SK-N-SH treated with all-trans-retinoic acid at 6 μM for 48 hours (cell line): ENCODE data around the gene CLNS1A.

ENCODE experiments used
- ATAC-seq: fragments of 200-7000 bp; cut with Tn5 transposase; 3 replicates; pipeline ENCODE4 v1.9.1; 2020; ENCODE audit warnings: mild to moderate bottlenecking, moderate library complexity
- ARNTL ChIP-seq: fragments of 450-650 bp; formaldehyde crosslinking; IDR thresholded peaks from 2 replicates; pipeline ENCODE4 v1.5.0; 2020; ENCODE audit warnings: low read depth, mild to moderate bottlenecking, moderate library complexity, borderline replicate concordance
- BACH2 ChIP-seq: fragments of 250-450 bp; sonication (Bioruptor Pico); IDR thresholded peaks from 2 replicates; pipeline ENCODE4 v1.9.0; 2021; ENCODE audit warnings: mild to moderate bottlenecking, borderline replicate concordance
- CSDC2 ChIP-seq: fragments of 250-450 bp; sonication (Bioruptor Pico); IDR thresholded peaks from 2 replicates; pipeline ENCODE4 v1.5.0; 2020; ENCODE audit warnings: mild to moderate bottlenecking, moderate library complexity
- ESRRG ChIP-seq: fragments of 250-450 bp; sonication (Bioruptor Pico); IDR thresholded peaks from 2 replicates; pipeline ENCODE4 v1.6.1; 2021; ENCODE audit warnings: mild to moderate bottlenecking
- GLIS3 ChIP-seq: fragments of 250-450 bp; sonication (Bioruptor Pico); IDR thresholded peaks from 2 replicates; pipeline ENCODE4 v1.5.0; 2020; ENCODE audit warnings: mild to moderate bottlenecking, moderate library complexity
- ISL1 ChIP-seq: fragments of 250-450 bp; sonication (Bioruptor Pico); IDR thresholded peaks from 2 replicates; pipeline ENCODE4 v2.1.2; 2022; ENCODE audit warnings: mild to moderate bottlenecking, moderate library complexity
- OSR1 ChIP-seq: fragments of 250-450 bp; sonication (Bioruptor Pico); IDR thresholded peaks from 2 replicates; pipeline ENCODE4 v1.8.0; 2022; ENCODE audit warnings: moderate library complexity, mild to moderate bottlenecking, inconsistent platforms
- PATZ1 ChIP-seq: fragments of 250-450 bp; sonication (Bioruptor Pico); IDR thresholded peaks from 2 replicates; pipeline ENCODE4 v1.8.0; 2020; ENCODE audit warnings: mild to moderate bottlenecking, moderate library complexity, borderline replicate concordance
- PPARA ChIP-seq: fragments of 250-450 bp; sonication (Bioruptor Pico); IDR thresholded peaks from 2 replicates; pipeline ENCODE4 v1.5.0; 2020; ENCODE audit warnings: mild to moderate bottlenecking, borderline replicate concordance
- SNAI2 ChIP-seq: fragments of 250-450 bp; sonication (Bioruptor Pico); IDR thresholded peaks from 2 replicates; pipeline ENCODE4 v1.5.0; 2020; ENCODE audit warnings: mild to moderate bottlenecking, moderate library complexity
- TCF4 ChIP-seq: fragments of 250-450 bp; sonication (Bioruptor Pico); IDR thresholded peaks from 2 replicates; pipeline ENCODE4 v1.8.0; 2021; ENCODE audit warnings: mild to moderate bottlenecking, moderate library complexity, borderline replicate concordance
- TOX ChIP-seq: fragments of 250-450 bp; sonication (Bioruptor Pico); IDR thresholded peaks from 2 replicates; pipeline ENCODE4 v1.8.0; 2021; ENCODE audit warnings: mild to moderate bottlenecking, moderate library complexity, borderline replicate concordance
- TSHZ2 ChIP-seq: fragments of 250-450 bp; sonication (Bioruptor Pico); IDR thresholded peaks from 2 replicates; pipeline ENCODE4 v1.5.0; 2020; ENCODE audit warnings: mild to moderate bottlenecking, moderate library complexity
- ZC3H10 ChIP-seq: fragments of 250-450 bp; sonication (Bioruptor Pico); IDR thresholded peaks from 2 replicates; pipeline ENCODE4 v1.5.1; 2021; ENCODE audit warnings: mild to moderate bottlenecking, moderate library complexity
- ZFP3 ChIP-seq: fragments of 250-450 bp; sonication (Bioruptor Pico); IDR thresholded peaks from 2 replicates; pipeline ENCODE4 v1.5.0; 2020; ENCODE audit warnings: mild to moderate bottlenecking, moderate library complexity
- ZFP30 ChIP-seq: fragments of 450-650 bp; formaldehyde crosslinking; IDR thresholded peaks from 2 replicates; pipeline ENCODE4 v1.5.0; 2022; ENCODE audit warnings: mild to moderate bottlenecking, moderate library complexity
- ZNF565 ChIP-seq: fragments of 450-650 bp; formaldehyde crosslinking; conservative IDR thresholded peaks from 2 replicates; pipeline ENCODE4 v1.5.0; 2020; ENCODE audit warnings: low read depth, mild to moderate bottlenecking, moderate library complexity
- ZNF8 ChIP-seq: fragments of 450-650 bp; formaldehyde crosslinking; IDR thresholded peaks from 2 replicates; pipeline ENCODE4 v1.5.0; 2020; ENCODE audit warnings: mild to moderate bottlenecking, moderate library complexity
- TF ChIP-seq, protein P1 (sequence below): fragments of 250-450 bp; sonication (Bioruptor Pico); IDR thresholded peaks from 2 replicates; pipeline ENCODE4 v1.8.0; 2021; ENCODE audit warnings: low read depth, mild to moderate bottlenecking, moderate library complexity, borderline replicate concordance
- TF ChIP-seq, protein P2 (sequence below): fragments of 250-450 bp; sonication (Bioruptor Pico); IDR thresholded peaks from 2 replicates; pipeline ENCODE4 v1.5.1; 2021; ENCODE audit warnings: mild to moderate bottlenecking, moderate library complexity

CLNS1A gene

DNA sequence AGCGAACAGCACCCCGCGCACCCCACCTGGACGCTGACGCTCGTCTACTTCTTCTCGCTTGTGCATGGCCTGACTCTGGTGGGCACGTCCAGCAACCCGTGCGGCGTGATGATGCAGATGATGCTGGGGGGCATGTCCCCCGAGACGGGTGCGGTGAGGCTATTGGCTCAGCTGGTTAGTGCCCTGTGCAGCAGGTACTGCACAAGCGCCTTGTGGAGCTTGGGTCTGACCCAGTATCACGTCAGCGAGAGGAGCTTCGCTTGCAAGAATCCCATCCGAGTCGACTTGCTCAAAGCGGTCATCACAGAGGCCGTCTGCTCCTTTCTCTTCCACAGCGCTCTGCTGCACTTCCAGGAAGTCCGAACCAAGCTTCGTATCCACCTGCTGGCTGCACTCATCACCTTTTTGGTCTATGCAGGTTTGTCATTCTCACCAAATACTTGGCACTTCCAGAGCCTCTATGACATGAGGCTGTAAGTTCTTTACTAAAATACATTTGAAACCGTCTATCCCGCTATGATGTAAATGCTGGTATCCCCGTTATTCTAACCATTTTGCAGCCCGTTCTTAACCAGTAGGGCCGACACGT, 47.3 kb downstream of the CLNS1A start (continued):
- TF ChIP-seq SNAI2 (no peak), BACH2 (CRISPR knock-in tag) (no peak), TCF4 (no peak), ZFP3 (CRISPR knock-in tag) (no peak), CSDC2 (CRISPR knock-in tag) (no peak), ZC3H10 (CRISPR knock-in tag) (no peak), TOX (CRISPR knock-in tag) (no peak), ISL1 (CRISPR knock-in tag) (no peak), GLIS3 (CRISPR knock-in tag) (no peak), OSR1 (no peak), TSHZ2 (CRISPR knock-in tag) (no peak), ARNTL (CRISPR knock-in tag) (no peak), ZNF565 (CRISPR knock-in tag) (no peak)

- no peak for TF ChIP-seq ZNF8 (CRISPR knock-in tag)
- TF ChIP-seq, protein P1, sequence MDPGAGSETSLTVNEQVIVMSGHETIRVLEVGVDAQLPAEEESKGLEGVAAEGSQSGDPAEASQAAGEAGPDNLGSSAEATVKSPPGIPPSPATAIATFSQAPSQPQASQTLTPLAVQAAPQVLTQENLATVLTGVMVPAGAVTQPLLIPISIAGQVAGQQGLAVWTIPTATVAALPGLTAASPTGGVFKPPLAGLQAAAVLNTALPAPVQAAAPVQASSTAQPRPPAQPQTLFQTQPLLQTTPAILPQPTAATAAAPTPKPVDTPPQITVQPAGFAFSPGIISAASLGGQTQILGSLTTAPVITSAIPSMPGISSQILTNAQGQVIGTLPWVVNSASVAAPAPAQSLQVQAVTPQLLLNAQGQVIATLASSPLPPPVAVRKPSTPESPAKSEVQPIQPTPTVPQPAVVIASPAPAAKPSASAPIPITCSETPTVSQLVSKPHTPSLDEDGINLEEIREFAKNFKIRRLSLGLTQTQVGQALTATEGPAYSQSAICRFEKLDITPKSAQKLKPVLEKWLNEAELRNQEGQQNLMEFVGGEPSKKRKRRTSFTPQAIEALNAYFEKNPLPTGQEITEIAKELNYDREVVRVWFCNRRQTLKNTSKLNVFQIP: no peak
- TF ChIP-seq PPARA (CRISPR knock-in tag): no peak
- no peak for TF ChIP-seq OSR1
- TF ChIP-seq ZFP3 (CRISPR knock-in tag): no peak
- TF ChIP-seq, protein P2, sequence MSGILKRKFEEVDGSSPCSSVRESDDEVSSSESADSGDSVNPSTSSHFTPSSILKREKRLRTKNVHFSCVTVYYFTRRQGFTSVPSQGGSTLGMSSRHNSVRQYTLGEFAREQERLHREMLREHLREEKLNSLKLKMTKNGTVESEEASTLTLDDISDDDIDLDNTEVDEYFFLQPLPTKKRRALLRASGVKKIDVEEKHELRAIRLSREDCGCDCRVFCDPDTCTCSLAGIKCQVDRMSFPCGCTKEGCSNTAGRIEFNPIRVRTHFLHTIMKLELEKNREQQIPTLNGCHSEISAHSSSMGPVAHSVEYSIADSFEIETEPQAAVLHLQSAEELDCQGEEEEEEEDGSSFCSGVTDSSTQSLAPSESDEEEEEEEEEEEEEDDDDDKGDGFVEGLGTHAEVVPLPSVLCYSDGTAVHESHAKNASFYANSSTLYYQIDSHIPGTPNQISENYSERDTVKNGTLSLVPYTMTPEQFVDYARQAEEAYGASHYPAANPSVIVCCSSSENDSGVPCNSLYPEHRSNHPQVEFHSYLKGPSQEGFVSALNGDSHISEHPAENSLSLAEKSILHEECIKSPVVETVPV: no peak
- no peak for TF ChIP-seq ISL1 (CRISPR knock-in tag)
- no peak for TF ChIP-seq TOX (CRISPR knock-in tag)
- TF ChIP-seq ESRRG: no peak
- TF ChIP-seq BACH2 (CRISPR knock-in tag): no peak
- TF ChIP-seq, all 23 proteins: peak for 0
- peak; percentile 97 for ATAC-seq
Observed at GRCh38 chr11:77589521-77590193, 47.9 kb downstream of the CLNS1A start, which contains the start of gene AQP11. Gene AQP11, plus strand, starts transcription at chr11:77589953. Its CDS starts 40 bp downstream, at chr11:77589993.

- TF ChIP-seq ZNF8 (CRISPR knock-in tag) (no peak), ARNTL (CRISPR knock-in tag) (no peak), TSHZ2 (CRISPR knock-in tag) (no peak), ISL1 (CRISPR knock-in tag) (no peak), PPARA (CRISPR knock-in tag) (no peak), ESRRG (no peak), OSR1 (no peak), ZFP3 (CRISPR knock-in tag) (no peak), ZNF565 (CRISPR knock-in tag) (no peak), ZFP30 (CRISPR knock-in tag) (no peak), TOX (CRISPR knock-in tag) (no peak), GLIS3 (CRISPR knock-in tag) (no peak), BACH2 (CRISPR knock-in tag) (no peak), CSDC2 (CRISPR knock-in tag) (no peak), PATZ1 (no peak), SNAI2 (no peak), ZC3H10 (CRISPR knock-in tag) (no peak), TCF4 (no peak)
- TF ChIP-seq, protein P1: no peak
- TF ChIP-seq, protein P2: no peak
- TF ChIP-seq, all 23 proteins: peak for 0
- peak; percentile 19 for ATAC-seq
Observed at GRCh38 chr11:77589181-77589520, 48.4 kb downstream of the CLNS1A start.
